Posterior cingulate gyrus (tissue), 11 donors: Measurements from ENCODE around the gene ZNF212.
A peak's percentile ranks its signal among the peaks of the same experiment; 100 is the strongest.
"Not testable (repeated sequence)": the region's sequence is repeated elsewhere in the genome, so short reads cannot be mapped to it uniquely, and the experiment has no call there.

Experiments
- DNase-seq, 10 donors: peaks; one replicate each; pipeline versions ENCODE4 v3.0.0 to v3.0.0-alpha.2; 2020 to 2021; ENCODE audit warnings: mixed read lengths in 3 of 10
- intact Hi-C: fragments of 100-400 bp; cut with DNase I; formaldehyde crosslinking; loops from one replicate; pipeline ENCODE4 v1.15.1; 2023

Gene ZNF212

GRCh38 chr7:149218469-149219420 is 20.7 kb upstream of the ZNF212 start:
- intact Hi-C loops: no loop called here
- DNase-seq: peak in 1 of 10 donors; percentile 55

GRCh38 chr7:149220534-149220933 is 18.9 kb upstream of the ZNF212 start:
- peak in 1 of 10 donors; percentile 24 for DNase-seq
- intact Hi-C loops: no loop called here

GRCh38 chr7:149223176-149223575 is 16.3 kb upstream of the ZNF212 start:
- intact Hi-C loops: no loop called here
- DNase-seq: no peak

- no peak for DNase-seq
- intact Hi-C loops: no loop called here
These were observed 15.7 kb upstream of the ZNF212 start for GRCh38 chr7:149223761-149224160.

- no peak for DNase-seq
- intact Hi-C loops: no loop called here
These were observed 15.1 kb upstream of the ZNF212 start for GRCh38 chr7:149224352-149224751.

- no peak for DNase-seq
- intact Hi-C loops: no loop called here
These were observed 14.3 kb upstream of the ZNF212 start for GRCh38 chr7:149225106-149225505.

GRCh38 chr7:149225656-149226055 is 13.8 kb upstream of the ZNF212 start:
- intact Hi-C loops: no loop called here

GRCh38 chr7:149226366-149226765 is 13.1 kb upstream of the ZNF212 start:
- not testable (repeated sequence) for DNase-seq

More at GRCh38 chr7:149225656-149226055, 13.8 kb upstream of the ZNF212 start:
- DNase-seq: no peak

GRCh38 chr7:149226840-149227494 is 12.5 kb upstream of the ZNF212 start:
- DNase-seq: no peak
- intact Hi-C loops: no loop called here

More at GRCh38 chr7:149226366-149226765, 13.1 kb upstream of the ZNF212 start:
- intact Hi-C loops: not testable (repeated sequence)

- no peak for DNase-seq
- intact Hi-C loops: no loop called here
These were observed 10.5 kb upstream of the ZNF212 start for GRCh38 chr7:149228831-149229471.

- intact Hi-C loops: no loop called here
- no peak for DNase-seq
These were observed 9.9 kb upstream of the ZNF212 start for GRCh38 chr7:149229526-149229925.

GRCh38 chr7:149232362-149232761 is 7.1 kb upstream of the ZNF212 start:
- DNase-seq: no peak
- intact Hi-C loops: no loop called here

- intact Hi-C loops, DNase-seq: not testable (repeated sequence)
These were observed 5.7 kb upstream of the ZNF212 start for GRCh38 chr7:149233655-149234204.

- DNase-seq: no peak
- intact Hi-C loops: loop anchor here (5.0 kb wide), 1 partner anchor 90 kb away; the partner anchor contains the start of gene ZNF398
These were observed 1.9 kb upstream of the ZNF212 start for GRCh38 chr7:149237502-149237901.

- intact Hi-C loops: loop anchor here (5.0 kb wide), 1 partner anchor 91 kb away; the partner anchor contains the start of gene ZNF398
- no peak for DNase-seq
These were observed 1.4 kb upstream of the ZNF212 start for GRCh38 chr7:149238051-149238450.

GRCh38 chr7:149240637-149241036 is 1.2 kb downstream of the ZNF212 start:
- intact Hi-C loops: loop anchor here (1.0 kb wide), 1 partner anchor 45 kb away; the partner anchor contains the start of gene ZNF282
- DNase-seq: no peak

GRCh38 chr7:149241696-149242095 is 2.2 kb downstream of the ZNF212 start:
- DNase-seq: no peak
- intact Hi-C loops: no loop called here

GRCh38 chr7:149245244-149245643 is 5.8 kb downstream of the ZNF212 start:
- intact Hi-C loops: no loop called here
- DNase-seq: no peak

- no peak for DNase-seq
- intact Hi-C loops: no loop called here
These were observed 6.3 kb downstream of the ZNF212 start for GRCh38 chr7:149245744-149246143.

GRCh38 chr7:149248777-149249176 is 9.3 kb downstream of the ZNF212 start:
- DNase-seq: no peak
- intact Hi-C loops: no loop called here
